Lung (tissue), 12 donors: ENCODE results near the gene IPO11. TPM values are rescaled to one million over a fixed set of nuclear protein-coding genes. Genes with fewer than 3 reads are reported as not detected.

Source experiments
- ATAC-seq: fragments of 200-7000 bp; cut with Tn5 transposase; one replicate; pipeline ENCODE4 v1.9.1; 2020; ENCODE audit warnings: moderate number of reproducible peaks; ENCODE audit not compliant: insufficient read depth, low FRiP score
- DNase-seq, 3 donors: peaks; one replicate each; pipeline ENCODE4 v3.0.0-alpha.2; 2013 to 2017
- H3K27ac ChIP-seq, 2 donors: one replicate each; pipeline ENCODE4 v1.5.1; 2013; ENCODE audit warnings: mild to moderate bottlenecking in 2 of 2, moderate library complexity in 2 of 2, control low read depth in 1 of 2, inconsistent platforms in 1 of 2, low read depth in 1 of 2, low read length in 1 of 2
- H3K27me3 ChIP-seq, 3 donors: one replicate each; pipeline ENCODE4 v1.5.1; 2013; ENCODE audit warnings: low read length in 2 of 3; ENCODE audit not compliant: control insufficient read depth in 3 of 3, insufficient read depth in 3 of 3
- H3K36me3 ChIP-seq, 4 donors: one replicate each; pipeline ENCODE4 v1.5.1; 2013; ENCODE audit warnings: low read length in 4 of 4, mild to moderate bottlenecking in 1 of 4, moderate library complexity in 1 of 4; ENCODE audit not compliant: control insufficient read depth in 4 of 4, insufficient read depth in 4 of 4
- H3K4me1 ChIP-seq, 5 donors: one replicate each; pipeline ENCODE4 v1.5.1; 2013; ENCODE audit warnings: low read length in 5 of 5, mild to moderate bottlenecking in 2 of 5, moderate library complexity in 1 of 5; ENCODE audit not compliant: control insufficient read depth in 5 of 5, insufficient read depth in 5 of 5
- H3K4me3 ChIP-seq: one replicate; pipeline ENCODE4 v1.5.1; 2013; ENCODE audit warnings: mild to moderate bottlenecking, control low read depth, moderate library complexity
- H3K9ac ChIP-seq, 2 donors: one replicate each; pipeline ENCODE4 v1.5.1; 2013; ENCODE audit warnings: low read length in 2 of 2, control low read depth in 1 of 2; ENCODE audit not compliant: insufficient read depth in 1 of 2
- H3K9me3 ChIP-seq, 4 donors: one replicate each; pipeline ENCODE4 v1.5.1; 2013; ENCODE audit warnings: low read length in 3 of 4, mild to moderate bottlenecking in 1 of 4, moderate library complexity in 1 of 4; ENCODE audit not compliant: control insufficient read depth in 4 of 4, insufficient read depth in 3 of 4
- WGBS, 2 donors: extraction: QIAGEN DNeasy Blood & Tissue Kit; methylation state at CpG; one replicate each; pipeline ENCODE4 v1.1.7; 2013; 5-methylcytosine and 5-hydroxymethylcytosine counted together
- polyA plus RNA-seq, 2 donors: library from polyadenylated mRNA; stranded (reverse); fragments of 200-250 nt; gene quantifications; one replicate each; pipeline ENCODE4 v1.2.1, GENCODE V29; 2013
- total RNA-seq, 2 donors: library from RNA; depleted of rRNA in 1 of 2; stranded (reverse); fragments of >200 nt in 1 of 2; gene quantifications; one replicate each; pipeline ENCODE4 v1.2.1, GENCODE V29; 2014 to 2021
- TF ChIP-seq, protein P1 (sequence below): IDR thresholded peaks from 2 replicates; pipeline ENCODE4 v1.5.1; 2012; ENCODE audit warnings: mild to moderate bottlenecking; ENCODE audit errors: control extremely low read depth, extremely low read depth
- donor health status: control.
- donor health status: control.
- donor health status: Bipolar disorder and iron deficiency.
- donor health status: healthy.
- donor health status: DM: yes; HTN: yes; CAD: no.

Gene IPO11
- total and polyA plus RNA-seq, 4 donors, result 7.2 to 46.6 (median 25.5) TPM

DNA sequence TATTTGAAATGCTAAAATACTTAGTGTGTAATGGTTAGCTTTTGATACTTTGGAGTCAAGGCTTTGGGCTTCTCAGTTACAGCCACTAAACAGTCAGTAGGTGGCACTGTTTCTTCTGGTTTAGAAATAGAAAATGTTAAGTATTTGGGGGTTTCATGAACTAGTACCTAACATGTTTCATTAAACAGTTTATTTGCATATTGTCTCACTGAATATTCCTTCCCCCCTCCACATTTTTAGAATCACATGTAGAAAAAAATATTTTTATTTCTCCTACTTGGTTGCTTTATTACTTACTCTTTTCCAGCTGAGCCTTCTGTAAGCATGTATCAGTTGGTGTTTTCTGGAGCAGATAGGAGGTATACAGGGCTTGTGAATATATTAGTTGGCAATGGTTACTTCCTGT, 48.0 kb downstream of the IPO11 start:
- H3K4me3 ChIP-seq, result no peak overlapping the region
- H3K4me1 ChIP-seq, result peaks cover 0 to 10% (median 0%) of the 10 kb centered on the region in 5 donors
- TF ChIP-seq, protein P1, sequence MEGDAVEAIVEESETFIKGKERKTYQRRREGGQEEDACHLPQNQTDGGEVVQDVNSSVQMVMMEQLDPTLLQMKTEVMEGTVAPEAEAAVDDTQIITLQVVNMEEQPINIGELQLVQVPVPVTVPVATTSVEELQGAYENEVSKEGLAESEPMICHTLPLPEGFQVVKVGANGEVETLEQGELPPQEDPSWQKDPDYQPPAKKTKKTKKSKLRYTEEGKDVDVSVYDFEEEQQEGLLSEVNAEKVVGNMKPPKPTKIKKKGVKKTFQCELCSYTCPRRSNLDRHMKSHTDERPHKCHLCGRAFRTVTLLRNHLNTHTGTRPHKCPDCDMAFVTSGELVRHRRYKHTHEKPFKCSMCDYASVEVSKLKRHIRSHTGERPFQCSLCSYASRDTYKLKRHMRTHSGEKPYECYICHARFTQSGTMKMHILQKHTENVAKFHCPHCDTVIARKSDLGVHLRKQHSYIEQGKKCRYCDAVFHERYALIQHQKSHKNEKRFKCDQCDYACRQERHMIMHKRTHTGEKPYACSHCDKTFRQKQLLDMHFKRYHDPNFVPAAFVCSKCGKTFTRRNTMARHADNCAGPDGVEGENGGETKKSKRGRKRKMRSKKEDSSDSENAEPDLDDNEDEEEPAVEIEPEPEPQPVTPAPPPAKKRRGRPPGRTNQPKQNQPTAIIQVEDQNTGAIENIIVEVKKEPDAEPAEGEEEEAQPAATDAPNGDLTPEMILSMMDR, result peak; percentile 47
- no peak overlapping the region for H3K9ac ChIP-seq
- ATAC-seq, result peak; percentile 48
- no peak overlapping the region for H3K27ac ChIP-seq
- H3K9me3 ChIP-seq, result no peaks in the 10 kb centered on the region
- no peaks in the 10 kb centered on the region for H3K27me3 ChIP-seq
- DNase-seq, result peak in 2 of 3 donors; percentile 78 to 80
- H3K36me3 ChIP-seq, result no peaks in the 10 kb centered on the region

DNA sequence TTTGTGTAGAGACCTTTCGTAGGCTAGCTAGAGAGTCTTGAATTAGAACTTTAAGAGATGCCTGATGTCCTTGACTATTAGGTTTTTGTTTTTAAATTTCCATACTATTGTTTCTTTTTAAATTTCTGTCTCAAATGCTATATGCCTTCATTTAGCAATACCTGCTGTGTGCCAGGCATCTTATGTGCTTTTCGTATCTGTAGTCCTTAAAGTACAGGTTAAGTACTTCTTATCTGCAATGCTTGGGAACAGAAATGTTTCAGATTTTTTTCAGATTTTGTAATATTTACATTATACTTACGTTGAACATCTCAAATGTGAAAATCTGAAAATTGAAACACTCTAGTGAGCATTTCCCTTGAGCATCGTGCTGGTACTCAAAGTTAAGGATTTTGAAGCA, 49.0 kb downstream of the IPO11 start:
- ATAC-seq, result no peak
- peaks cover 0 to 18% (median 2%) of the 10 kb centered on the region in 5 donors for H3K4me1 ChIP-seq
- no peak overlapping the region for H3K4me3 ChIP-seq
- no peaks in the 10 kb centered on the region for H3K27me3 ChIP-seq
- no peak overlapping the region for H3K9ac ChIP-seq
- TF ChIP-seq, protein P1, result no peak
- no peaks in the 10 kb centered on the region for H3K36me3 ChIP-seq
- H3K27ac ChIP-seq, result no peak overlapping the region
- WGBS, 2 donors, result 70 to 83% methylated on average over 4 of the region's 4 CpGs
- DNase-seq, result peak in 2 of 3 donors; percentile 11 to 48
- H3K9me3 ChIP-seq, result no peaks in the 10 kb centered on the region

DNA sequence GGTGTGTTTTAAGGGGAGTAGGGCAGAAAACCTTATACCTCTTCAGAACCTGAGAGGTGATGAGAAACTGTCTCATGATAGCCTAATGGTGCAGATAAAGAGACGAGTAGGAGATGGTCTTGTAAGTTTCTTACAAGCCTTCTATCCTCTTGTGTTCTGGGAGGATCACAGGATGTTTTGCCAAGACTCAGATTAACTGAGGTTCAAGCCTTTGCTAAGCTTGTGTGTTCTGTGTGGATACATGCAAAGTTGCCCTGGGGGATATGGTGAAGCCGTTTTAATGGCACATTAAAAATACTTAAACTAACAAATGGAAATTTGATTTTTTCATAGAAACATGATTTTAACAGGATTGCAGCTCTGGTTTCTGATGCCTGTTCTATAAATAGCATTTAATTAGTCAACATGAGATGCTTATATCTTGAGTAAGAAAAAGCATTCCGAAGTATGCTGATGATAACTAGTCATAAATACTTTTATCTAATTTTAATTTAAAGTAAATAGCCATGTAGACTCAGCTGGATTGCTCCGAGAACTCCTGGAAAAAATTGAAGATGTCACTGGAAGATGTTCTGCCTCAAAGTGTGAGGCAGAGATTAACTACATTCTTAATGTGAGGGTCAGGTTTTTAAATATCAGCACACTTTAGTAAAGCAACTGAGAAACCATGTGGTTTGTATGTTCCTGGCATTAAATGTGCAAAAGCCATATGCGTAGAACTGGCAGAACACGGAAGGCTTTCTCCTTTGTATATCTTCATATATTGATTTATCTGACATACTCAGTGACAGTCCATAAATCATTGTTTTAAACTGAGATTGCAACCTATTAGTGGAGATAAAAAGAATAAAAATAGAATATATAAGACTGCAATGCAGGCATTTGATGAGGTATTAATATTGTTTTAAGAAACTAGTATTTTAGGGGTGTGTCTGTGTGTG, 53.7 kb downstream of the IPO11 start:
- H3K4me1 ChIP-seq, result peaks cover 0 to 12% (median 2%) of the 10 kb centered on the region in 5 donors
- no peak overlapping the region for H3K27ac ChIP-seq
- 83 to 84% methylated on average over 6 of the region's 6 CpGs for WGBS, 2 donors
- DNase-seq (peak in 2 of 3 donors; percentile 49 to 53), ATAC-seq (no peak)
- H3K36me3 ChIP-seq, result peaks cover 2 to 7% (median 4%) of the 10 kb centered on the region in 4 donors
- TF ChIP-seq, protein P1, result no peak
- H3K9me3 ChIP-seq, result no peaks in the 10 kb centered on the region
- H3K27me3 ChIP-seq, result no peaks in the 10 kb centered on the region
- no peak overlapping the region for H3K9ac ChIP-seq
- no peak overlapping the region for H3K4me3 ChIP-seq
